Fibroblast of peridontal ligament (primary cell): ENCODE measurements around the gene PTPRD.

ENCODE experiments used
- DNase-seq: peaks from one replicate; pipeline ENCODE4 v3.0.0-alpha.2; 2010; ENCODE audit errors: extremely low read depth

PTPRD gene

DNA sequence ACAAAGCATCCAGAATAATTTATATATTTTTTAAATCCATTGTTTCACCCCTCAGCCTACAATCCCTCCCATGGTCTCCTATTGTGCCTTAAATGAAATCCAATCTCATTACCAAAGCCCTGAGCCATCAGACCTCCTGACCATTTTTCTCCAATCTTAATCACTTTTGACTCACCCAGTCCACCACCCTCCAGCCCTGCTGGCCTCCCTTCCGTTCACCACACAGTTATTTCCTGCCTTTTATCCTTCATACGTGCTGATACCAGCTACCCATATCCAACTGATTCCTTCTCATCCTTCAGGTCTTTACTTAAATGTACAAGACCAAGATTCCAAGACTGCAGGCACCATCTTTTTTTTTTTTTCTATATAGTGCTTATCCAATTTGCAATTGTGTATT lies 1786.5 kb downstream of the PTPRD start:
- no peak for DNase-seq

DNA sequence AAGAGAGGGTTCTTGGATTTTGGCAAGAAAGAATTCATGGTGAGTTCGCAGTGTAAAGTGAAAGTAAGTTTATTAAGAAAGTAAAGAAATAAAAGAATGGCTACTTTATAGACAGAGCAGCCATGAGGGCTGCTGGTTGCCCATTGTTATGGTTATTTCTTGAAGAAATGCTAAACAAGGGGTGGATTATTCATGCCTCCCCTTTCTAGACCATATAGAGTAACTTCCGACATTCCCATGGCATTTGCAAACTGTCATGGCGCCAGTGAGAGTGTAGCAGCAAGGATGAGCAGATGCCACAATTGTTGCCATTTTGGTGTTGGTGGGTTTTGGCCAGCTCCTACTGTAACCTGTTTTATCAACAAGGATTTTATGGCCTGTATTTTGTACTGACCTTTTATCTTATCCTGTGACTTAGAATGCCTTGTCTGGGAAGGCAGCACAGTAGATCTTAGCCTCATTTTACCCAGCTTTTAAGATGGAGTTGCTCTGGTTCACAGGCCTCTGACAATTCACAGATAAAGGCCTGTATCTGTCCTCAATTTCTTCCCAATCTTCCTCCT lies 1787.1 kb downstream of the PTPRD start:
- peak; percentile 4 for DNase-seq

DNA sequence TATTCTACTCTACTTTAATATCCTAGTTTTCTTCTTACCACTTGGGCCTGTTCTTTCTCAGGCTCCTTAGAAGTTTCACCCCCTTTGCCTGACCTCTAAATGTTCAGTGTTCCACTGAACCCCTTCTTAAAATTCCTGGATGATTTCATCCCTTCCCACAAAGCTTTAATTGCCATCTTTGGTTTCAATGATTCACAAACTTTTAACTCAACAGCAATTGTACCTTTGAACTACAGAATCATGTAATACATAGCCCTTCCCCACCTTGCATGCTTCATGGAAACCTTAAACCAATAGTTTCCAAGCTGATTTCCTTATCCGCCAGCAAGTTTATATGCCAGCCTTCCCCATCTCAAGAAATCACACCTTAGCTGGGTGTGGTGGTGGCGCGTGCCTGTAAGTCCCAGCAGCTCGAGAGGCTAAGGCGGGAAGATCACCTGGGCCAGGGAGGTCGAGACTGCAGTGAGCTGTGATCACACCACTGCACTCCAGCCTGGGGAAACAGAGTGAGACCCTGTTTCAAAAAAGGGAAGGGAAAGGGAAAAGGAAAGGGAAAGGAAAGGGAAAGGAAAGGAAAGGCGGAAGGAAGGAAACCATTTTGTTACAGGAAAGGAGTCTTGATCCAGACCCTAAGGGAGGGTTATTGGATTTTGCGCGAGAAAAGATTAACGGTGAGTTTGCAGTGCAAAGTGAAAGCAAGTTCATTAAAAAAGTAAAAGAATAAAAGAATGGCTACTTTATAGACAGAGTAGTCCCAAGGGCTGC lies 1789.5 kb downstream of the PTPRD start:
- DNase-seq, result peak; percentile 36

DNA sequence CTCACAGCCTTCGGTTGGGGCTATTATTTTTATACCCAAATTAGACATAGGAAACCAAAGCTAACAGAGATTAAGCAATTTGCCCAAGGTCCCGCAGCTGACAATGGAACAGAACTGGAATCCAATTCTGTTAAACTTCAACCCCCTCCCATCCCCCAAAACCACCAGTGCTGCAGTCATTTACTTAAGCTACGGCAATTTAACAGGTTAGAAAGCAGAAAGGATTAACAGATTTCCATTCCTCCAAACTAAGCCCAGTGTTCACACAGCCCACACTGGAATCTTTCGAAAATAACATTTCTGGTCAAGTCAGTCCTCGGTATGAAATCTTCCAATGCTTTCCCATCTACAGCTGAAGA lies 1790.2 kb downstream of the PTPRD start:
- peak; percentile 15 for DNase-seq

DNA sequence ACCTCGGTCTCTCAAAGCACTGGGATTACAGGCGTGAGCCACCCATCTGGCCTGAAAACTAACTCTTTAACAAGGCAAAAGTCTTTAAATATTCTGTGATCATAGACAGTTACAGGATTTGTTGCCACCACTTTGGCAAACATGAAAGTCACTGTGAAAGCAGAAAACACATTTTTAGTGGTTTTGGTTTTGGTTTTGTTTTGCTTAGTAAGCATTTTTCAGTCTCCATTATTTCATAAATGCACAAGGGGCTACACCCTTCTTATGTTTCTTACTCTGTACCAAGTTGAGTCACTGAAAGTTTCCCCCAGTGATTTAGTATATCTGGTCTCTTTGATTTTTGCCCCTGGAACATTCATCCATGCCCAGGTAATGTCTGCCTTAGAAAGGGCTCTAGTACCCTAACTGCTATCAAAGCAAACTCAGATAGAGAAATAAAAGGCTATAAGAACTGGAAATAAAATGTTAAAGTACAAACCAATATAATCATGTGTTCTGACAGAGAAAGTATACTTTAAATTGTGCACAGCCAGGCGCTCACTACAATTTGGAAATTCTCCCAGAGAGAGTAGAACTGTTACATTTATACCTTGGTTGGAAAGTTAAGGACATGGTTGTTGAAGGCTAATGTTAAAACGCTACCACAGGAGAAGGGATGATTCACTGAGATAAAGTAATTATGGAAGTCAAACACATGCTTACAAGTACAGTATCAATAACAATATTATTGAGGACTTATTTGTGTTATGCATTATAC lies 1790.7 kb downstream of the PTPRD start:
- DNase-seq, result peak; percentile 39

DNA sequence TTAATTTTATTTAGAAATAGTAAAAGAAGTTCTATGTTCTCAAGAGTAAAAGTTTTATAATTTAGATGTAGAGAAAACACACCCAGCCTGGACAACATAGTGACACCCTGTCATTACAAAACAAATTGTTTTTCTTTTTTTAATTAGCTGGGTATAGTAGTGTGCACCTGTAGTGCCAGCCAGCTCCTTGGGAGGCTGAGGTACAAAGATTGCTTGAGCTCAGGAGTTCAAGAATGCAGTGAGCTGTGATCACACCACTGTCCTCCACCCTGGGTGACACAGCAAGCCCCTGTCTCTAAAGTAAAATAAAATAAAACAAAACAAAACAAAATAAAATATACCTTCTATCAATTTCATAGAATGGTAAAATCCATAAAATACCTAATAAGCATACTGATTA lies 1795.5 kb downstream of the PTPRD start:
- no peak for DNase-seq

DNA sequence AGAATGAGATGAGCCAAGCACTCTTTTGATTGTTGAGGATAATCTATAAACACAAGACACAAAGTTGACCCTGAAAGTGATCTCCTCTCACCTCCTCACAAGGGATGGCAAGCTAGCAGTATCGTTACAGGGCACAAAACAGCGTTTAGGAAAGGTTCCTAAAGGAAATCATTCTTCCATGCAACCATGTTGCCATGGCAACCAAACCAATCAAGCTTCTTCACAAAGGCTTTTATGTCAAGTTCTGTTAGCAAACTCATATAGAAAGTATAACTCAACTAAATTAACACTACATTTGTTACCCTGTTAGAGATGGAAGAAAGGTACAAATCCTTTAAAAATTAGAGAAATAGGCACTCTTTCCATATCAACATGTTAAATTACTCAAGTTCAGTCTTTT lies 1796.4 kb downstream of the PTPRD start:
- DNase-seq, result peak; percentile 37

DNA sequence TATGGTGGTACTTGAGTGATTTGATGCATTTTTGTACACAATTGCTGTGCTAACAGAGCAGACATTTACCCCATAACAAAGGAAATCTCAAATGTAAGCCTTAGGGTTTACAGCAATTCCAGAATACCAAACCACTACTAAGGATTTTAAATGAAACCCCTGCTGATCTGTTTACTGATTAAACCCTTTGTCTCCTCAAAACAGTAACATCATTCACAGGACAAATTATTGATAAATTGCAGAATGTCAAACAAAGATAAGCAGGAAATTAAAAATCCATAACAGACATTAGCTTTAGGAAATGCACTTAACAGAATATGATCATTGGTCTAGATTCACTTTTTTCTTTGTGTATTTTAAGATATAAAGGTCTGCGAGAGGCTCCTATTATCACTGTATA lies 1796.9 kb downstream of the PTPRD start:
- DNase-seq, result no peak

DNA sequence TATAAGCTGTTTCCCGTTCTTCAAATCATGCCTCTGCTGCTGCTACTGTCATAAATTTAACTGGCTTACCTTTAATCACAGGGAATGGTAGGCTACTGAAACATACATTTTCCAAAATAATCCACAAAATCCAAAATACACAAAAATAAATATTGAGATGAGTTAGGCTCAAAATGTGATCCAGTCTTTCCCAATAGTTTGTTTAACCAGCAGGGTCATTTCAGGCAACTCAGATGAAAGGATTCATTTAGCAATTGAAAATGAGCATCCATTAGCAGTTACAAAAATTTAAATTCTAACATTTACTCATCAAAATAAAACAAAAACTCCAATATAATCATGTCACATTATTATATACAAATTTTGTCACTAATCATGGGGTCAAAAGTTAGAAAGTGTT lies 1797.6 kb downstream of the PTPRD start:
- DNase-seq, result no peak

DNA sequence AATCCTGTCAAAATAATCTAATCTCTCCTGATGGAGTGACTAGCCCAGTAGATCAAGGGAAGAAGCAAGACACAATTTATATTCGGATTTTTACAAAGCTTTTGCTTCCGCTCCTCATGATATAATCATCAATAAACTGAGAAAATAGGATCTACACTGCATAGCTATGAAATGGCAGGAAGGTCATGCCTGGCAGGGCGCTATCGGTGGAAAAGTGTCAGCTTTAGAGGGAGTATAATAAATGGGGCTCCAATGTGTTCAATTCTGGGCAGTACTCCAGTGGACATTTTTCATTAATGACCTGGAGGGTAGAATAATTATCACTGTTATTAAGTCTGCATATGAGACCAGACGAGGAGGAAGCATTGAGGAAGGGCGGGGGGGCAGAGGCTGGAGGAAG lies 1799.9 kb downstream of the PTPRD start:
- DNase-seq, result no peak

DNA sequence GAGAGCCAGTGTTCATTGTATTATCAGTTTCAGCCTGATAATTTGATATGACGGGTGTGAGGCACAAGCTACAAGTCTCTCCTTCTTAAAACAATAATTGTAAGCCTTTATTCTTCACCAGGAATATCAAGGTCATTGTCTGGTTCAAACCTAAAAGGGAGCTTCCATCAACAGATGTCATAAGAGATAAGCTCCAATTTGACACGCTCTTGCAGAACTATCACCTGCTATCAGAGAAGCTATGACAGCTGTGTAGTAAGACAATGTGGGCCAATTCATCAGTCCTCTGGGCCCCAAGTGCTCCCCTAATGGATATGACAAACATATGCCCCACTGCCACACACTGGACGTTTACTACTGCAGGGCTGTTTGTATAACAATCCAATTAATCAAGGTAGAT lies 1803.1 kb downstream of the PTPRD start:
- DNase-seq, result no peak

DNA sequence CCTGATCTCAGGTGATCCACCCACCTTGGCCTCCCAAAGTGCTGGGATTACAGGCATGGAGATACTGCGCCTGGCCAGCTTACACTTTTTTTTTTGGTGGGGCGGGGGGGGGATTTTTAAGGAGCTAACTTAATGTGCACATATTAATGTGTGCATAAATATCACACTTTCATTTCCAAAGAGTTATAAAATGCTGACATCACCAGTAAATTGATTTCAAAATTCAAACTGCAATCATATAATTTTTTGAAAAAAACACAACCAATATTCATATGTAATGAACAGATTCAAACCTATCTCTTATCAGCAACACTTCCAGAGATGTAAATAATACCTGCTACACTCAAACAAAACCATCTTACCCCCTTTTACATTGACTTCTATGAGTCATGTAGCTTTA lies 1806.7 kb downstream of the PTPRD start:
- DNase-seq, result no peak

DNA sequence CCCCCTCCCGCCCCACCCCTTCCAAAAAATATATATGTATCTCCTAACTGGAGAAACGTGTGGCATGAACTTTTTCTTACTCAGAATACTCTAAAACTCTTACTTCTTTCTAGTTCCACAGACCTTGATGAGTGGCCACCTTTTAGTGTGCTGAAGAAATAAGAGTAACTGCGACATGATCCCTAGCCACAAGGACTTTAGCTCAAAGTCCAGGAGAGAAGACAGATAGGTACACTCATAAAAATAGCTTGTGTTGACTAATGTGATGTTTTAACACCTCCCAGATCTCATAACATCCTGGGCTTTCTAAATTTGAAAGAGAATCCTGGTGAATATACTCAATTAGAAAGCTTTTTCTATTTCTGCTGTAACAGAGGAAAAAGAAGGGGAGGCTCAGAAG lies 1808.2 kb downstream of the PTPRD start:
- DNase-seq, result no peak

DNA sequence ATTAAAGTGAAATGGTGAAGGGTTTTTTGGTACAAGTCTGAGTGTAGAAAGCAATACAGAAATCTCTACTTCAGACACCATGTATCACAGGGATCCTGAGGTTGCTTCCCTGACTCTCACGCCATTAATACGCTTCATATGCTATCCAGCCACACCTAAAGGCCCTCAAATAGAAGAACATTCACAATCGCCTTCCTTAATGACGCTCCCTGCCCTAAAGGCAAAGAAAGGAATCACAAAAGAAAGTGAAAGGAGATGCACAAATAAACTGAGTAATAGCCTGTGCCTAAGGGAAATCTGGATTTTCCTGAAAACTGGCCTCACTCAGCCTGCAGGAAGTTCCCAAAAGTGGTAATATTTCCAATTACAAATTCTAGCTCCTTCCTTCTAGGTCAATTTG lies 1810.6 kb downstream of the PTPRD start:
- DNase-seq, result no peak

DNA sequence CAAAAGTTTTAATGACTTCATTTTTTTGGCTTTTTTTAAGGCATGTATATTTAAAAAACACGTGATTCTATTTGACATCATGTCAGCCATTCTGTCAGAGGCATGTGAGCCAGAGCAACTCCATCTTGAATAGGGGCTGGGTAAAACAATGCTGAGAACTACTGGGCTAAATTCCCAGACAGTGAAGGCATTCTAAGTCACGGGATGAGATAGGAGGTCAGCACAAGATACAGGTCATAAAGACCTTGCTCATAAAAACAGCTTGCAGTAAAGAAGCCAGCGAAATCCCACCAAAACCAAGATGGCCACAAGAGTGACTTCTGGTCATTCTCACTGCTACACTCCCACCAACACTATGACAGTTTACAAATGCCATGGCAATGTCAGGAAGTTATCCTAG lies 1812.6 kb downstream of the PTPRD start:
- DNase-seq, result no peak

DNA sequence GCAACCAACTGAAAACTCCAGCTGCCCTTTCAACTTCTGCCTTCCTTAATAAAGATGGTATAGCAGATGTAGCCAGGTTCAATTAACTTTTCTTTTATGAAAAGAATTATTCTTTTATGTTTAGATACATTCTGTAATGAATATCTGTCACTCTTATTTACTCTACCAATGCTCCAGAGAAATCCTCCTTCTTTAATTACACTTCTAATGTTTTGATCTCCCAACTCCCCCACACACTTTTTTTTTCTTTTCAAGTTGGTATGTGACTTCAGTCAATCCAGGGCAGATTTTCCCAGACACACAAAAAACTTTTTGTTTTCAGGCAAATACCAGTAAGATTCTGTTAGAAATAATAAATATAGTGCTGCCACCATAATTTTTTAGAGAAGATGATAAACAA lies 1813.2 kb downstream of the PTPRD start:
- no peak for DNase-seq

DNA sequence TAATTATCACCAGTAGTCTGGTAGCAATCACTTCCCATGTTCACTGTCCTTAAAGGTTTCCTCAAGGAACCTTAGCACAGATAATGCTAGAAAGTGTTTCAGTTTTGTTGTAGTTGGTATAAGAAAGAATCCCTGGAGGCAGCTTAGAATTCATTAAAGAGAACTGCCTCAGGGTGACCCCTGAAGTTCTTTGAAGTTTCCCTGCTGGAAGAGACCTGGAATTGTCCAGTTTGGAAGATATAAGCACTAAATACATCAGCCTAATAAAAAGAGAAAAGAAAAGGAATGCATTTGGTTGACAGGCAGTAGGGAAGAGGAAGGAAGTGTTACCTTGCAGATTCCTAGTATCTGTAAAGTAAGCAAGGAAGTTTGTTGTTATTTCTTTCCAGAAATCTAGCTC lies 1813.6 kb downstream of the PTPRD start:
- DNase-seq, result no peak

DNA sequence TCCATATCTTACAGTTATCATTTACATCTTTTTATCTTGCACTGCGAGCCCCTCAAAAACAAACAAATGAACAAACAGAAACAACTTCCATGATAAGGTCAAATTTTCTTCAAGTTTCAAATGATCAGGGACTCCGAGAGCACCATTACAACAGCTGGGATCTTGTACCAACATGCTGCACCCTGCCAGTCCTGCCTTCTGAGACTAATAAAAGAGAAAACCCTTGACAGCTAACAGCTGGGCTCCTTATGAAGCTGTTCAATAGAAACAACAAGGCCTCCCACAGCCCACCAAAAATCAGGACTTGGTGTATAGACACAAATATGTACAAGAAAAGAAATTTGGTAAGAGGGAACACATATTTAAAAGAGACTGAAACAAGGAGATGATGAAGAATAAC lies 1828.0 kb downstream of the PTPRD start:
- no peak for DNase-seq

DNA sequence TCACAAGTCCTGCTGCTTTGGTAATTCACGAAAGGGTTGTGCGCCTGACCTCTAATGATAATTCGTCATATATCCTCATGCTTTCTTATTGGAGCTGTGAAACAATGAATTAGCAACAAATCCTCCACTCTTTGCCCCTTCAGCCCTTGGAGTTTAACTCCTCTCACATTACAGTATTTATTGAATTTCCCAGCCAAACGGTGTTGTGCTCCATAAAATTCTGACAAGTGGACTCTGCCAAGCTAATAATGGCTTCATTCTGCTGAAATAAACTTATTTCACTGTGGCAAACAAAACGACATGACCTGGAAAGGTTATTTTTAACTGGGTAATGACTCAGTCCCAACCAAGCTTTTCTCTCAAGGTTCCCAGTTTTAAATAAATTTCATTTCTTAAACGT lies 1828.9 kb downstream of the PTPRD start:
- DNase-seq, result no peak

DNA sequence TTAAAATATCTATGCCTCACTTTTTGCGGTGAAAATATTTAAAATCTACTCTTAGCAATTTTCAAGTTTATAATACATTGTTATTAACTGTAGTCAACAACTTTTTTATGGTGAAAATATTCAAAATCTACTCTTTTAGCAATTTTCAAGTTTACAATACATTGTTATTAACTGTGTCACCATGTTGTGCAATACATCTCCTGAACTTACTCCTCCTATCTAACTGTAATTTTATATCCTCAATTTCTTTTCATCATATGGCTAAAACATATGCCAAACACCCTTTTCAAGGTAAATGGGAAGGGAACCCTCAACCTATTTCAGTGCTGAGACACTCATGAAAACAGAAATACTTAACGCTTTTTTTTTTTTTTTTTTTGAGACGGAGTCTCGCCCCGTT lies 1830.6 kb downstream of the PTPRD start:
- no peak for DNase-seq

DNA sequence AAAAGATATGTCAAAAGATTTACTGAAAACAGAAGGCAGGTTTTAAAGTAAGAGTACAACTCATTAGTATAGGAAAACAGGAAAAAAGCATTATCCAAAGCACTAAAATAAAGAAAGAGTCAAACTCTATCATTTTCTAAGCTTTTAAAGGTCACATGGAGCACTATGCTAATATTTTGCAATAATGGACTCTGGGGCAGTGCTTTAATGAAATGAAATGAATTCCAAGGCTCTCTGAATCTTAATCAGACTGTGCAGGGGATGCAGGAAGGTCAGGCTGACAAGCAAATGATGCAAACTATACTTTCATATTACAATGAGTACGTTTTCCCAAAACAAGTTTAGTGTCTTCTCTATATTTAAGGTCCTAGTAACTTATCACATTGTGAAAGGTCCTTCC lies 1831.3 kb downstream of the PTPRD start:
- DNase-seq, result no peak

DNA sequence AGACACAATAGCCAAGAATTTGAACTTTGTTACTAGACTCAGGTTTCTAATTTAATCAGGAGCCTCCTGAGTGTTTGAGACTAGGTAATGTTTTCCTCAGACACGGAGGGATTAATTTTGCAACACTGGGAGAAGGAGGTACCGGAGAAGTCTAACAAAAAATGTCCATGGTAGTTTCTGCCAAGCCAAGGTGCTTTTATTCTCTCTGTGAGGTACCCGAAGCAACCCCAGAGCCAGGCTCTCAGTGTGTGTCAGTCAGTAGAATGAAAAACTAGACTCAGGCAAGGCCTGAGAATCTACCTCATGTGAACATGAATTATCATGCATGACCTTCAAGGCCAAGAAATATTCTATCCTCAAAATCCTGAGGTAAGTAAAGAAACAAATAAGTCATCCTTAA lies 1832.4 kb downstream of the PTPRD start:
- no peak for DNase-seq

DNA sequence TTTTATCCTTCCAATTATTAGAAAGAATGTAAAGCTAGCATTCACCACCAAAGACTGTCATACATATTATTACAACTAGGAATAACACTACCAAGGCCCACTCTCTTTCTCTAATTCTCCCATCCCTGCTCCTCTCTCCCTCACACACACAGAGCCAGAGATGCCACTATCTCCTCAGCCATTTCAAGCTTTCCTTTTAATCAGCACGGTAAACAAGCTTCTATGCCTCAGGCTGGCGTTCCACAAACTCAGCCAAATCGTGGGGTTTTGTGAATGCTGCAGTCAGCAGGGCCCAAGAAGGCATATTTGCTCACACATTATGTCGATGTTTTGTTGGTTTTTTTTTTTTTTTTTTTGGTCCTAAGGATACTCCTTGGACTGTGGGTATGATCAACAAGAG lies 1833.3 kb downstream of the PTPRD start:
- no peak for DNase-seq
